Stomach (tissue), 4 donors: ENCODE measurements around the gene ANKRD44.

Experiments
- CTCF ChIP-seq, 7 experiments: fragments of 450-650 bp in 4 of 7; fragments of 200-600 bp in 3 of 7; sonication (generic) in 3 of 7; IDR thresholded peaks; one replicate each; pipeline ENCODE4 v1.5.1; 2016 to 2019; ENCODE audit warnings: antibody characterized with exemption in 7 of 7, control low read depth in 2 of 7, mild to moderate bottlenecking in 1 of 7
- EP300 ChIP-seq: sonication (generic); formaldehyde crosslinking; IDR thresholded peaks from one replicate; pipeline ENCODE4 v1.6.1; 2017; ENCODE audit warnings: antibody characterized with exemption
- POLR2A ChIP-seq, 4 donors: fragments of 450-650 bp; IDR thresholded peaks; one replicate each; pipeline ENCODE4 v1.6.1; 2016; ENCODE audit warnings: antibody characterized with exemption in 4 of 4, control low read depth in 2 of 4, mild to moderate bottlenecking in 1 of 4, moderate library complexity in 1 of 4
- POLR2AphosphoS5 ChIP-seq, 3 donors: sonication (generic); formaldehyde crosslinking; IDR thresholded peaks; one replicate each; pipeline ENCODE4 v1.6.1; 2016; ENCODE audit warnings: antibody characterized with exemption in 3 of 3

GRCh38 chr2:197121756-197122385 lies 188.7 kb downstream of the ANKRD44 start:
- no peak for TF ChIP-seq CTCF (IDR thresholded peaks at IDR 0.05)
- TF ChIP-seq EP300 = no peak
- TF ChIP-seq POLR2A (IDR thresholded peaks at IDR 0.05) = no peak
- no peak for TF ChIP-seq POLR2AphosphoS5 (IDR thresholded peaks at IDR 0.05)
